Gastroesophageal sphincter (tissue), 4 donors: ENCODE measurements around the gene SRCIN1. TPM values are rescaled to one million over a fixed set of nuclear protein-coding genes. Genes with fewer than 3 reads are reported as not detected.

Source experiments
- ATAC-seq: fragments of 150-250 bp; one replicate; pipeline ENCODE4 v1.9.1; 2016; ENCODE audit warnings: mild to moderate bottlenecking, moderate library complexity
- H3K27ac ChIP-seq, 4 donors: fragments of 200-600 bp; sonication (generic) in 3 of 4; 1 replicate in 3 of 4; 2 replicates in 1 of 4; pipeline ENCODE4 v1.5.1; 2016 to 2019
- H3K27me3 ChIP-seq: fragments of 200-600 bp; sonication (generic); one replicate; pipeline ENCODE4 v1.5.1; 2019
- H3K36me3 ChIP-seq, 2 donors: fragments of 200-600 bp; sonication (generic); one replicate each; pipeline ENCODE4 v1.5.1; 2019; ENCODE audit warnings: control low read depth in 1 of 2
- H3K4me1 ChIP-seq, 3 donors: fragments of 200-600 bp; sonication (generic); 1 replicate in 2 of 3; 2 replicates in 1 of 3; pipeline ENCODE4 v1.5.1; 2016 to 2019; ENCODE audit warnings: control low read depth in 2 of 3
- H3K4me3 ChIP-seq, 2 donors: fragments of 200-600 bp; sonication (generic); one replicate each; pipeline ENCODE4 v1.5.1; 2019; ENCODE audit warnings: mild to moderate bottlenecking in 1 of 2, moderate library complexity in 1 of 2
- H3K9me3 ChIP-seq, 3 donors: fragments of 200-600 bp; sonication (generic); one replicate each; pipeline ENCODE4 v1.5.1; 2017 to 2019; ENCODE audit warnings: control low read depth in 2 of 3
- EP300 ChIP-seq: sonication (generic); formaldehyde crosslinking; IDR thresholded peaks from one replicate; pipeline ENCODE4 v1.6.1; 2017; ENCODE audit warnings: antibody characterized with exemption, mild to moderate bottlenecking
- POLR2A ChIP-seq, 2 donors: fragments of 450-650 bp; IDR thresholded peaks; one replicate each; pipeline ENCODE4 v1.6.1; 2017; ENCODE audit warnings: antibody characterized with exemption in 2 of 2, mild to moderate bottlenecking in 2 of 2, moderate library complexity in 1 of 2
- POLR2AphosphoS5 ChIP-seq: sonication (generic); formaldehyde crosslinking; IDR thresholded peaks from one replicate; pipeline ENCODE4 v1.6.1; 2017; ENCODE audit warnings: antibody characterized with exemption
- WGBS, 2 donors: methylation state at CpG; one replicate each; pipeline ENCODE4 v1.1.5; 2018; ENCODE audit warnings: low coverage in 1 of 2; 5-methylcytosine and 5-hydroxymethylcytosine counted together
- total RNA-seq, 4 donors: library from RNA; depleted of rRNA; stranded (reverse); fragments of >200 nt; gene quantifications; one replicate each; pipeline ENCODE4 v1.1.0, GENCODE V29; 2016
- TF ChIP-seq, protein P1 (sequence below), 4 experiments: fragments of 200-600 bp in 2 of 4; fragments of 450-650 bp in 2 of 4; sonication (generic) in 1 of 4; IDR thresholded peaks; one replicate each; pipeline ENCODE4 v1.5.1; 2017 to 2019; ENCODE audit warnings: antibody characterized with exemption in 4 of 4, mild to moderate bottlenecking in 2 of 4, moderate library complexity in 2 of 4

SRCIN1 gene
- total RNA-seq, 4 donors from 2014 or later = 0.67 to 2.6 (median 1.5) TPM

DNA sequence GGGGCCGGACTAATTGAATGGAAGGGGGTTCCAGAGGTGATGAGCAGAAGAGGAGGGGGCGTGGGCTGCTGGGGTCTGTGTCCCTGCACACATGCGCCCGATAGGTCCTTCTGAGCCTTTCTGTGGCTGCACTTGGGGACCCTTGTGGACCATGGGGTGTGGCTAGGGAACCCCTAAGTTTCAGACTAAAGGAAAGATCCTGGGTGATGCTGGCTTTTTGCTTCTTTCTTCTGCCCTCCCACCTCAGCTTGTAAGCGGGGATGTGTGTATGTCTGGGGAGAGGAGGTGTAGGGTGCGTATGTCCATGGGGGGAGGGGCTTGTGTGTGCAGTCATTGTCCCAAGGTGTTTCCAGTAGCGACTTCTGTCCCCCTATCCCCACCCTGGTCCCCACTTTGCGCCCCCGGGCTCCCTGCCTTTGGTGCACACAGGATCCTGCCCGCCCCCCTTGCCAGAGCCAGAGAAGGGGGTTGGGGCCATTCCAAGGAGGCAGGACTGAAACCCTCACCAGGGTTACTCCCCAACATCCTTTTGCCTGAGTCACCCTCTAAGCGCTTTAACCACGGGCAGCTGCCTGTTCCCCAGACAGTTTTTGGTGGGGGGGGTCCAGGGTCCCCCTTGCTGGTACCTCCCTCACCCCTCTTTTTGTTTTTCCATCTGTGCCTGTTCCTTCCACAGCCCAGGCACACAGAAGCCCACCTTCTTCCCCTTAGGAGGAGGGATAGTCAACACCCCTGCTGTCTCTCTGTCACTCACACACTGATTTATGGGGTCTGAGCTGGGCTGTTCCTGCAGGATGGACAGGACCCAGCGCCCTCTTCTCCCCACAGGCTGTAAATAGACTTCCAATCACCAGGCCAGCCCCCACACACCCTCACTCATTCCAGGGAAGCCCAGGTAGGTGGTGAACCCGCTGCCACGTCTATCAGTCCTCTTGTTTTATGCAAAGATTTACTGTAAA is 94.3 kb downstream of the SRCIN1 start:
- Histone ChIP-seq H3K9me3 (no peaks in the 10 kb centered on the region), H3K4me3 (peak overlapping the region in 1 of 2 donors; percentile 39), H3K27ac (no peak overlapping the region), H3K36me3 (peaks cover 0 to 17% of the 10 kb centered on the region in 2 donors), H3K27me3 (no peaks in the 10 kb centered on the region), H3K4me1 (peaks cover 0 to 36% (median 16%) of the 10 kb centered on the region in 3 donors)
- ATAC-seq = no peak
- WGBS, 2 donors = 70 to 86% methylated on average over 2 to 10 of the region's 15 CpGs
- TF ChIP-seq, protein P1, sequence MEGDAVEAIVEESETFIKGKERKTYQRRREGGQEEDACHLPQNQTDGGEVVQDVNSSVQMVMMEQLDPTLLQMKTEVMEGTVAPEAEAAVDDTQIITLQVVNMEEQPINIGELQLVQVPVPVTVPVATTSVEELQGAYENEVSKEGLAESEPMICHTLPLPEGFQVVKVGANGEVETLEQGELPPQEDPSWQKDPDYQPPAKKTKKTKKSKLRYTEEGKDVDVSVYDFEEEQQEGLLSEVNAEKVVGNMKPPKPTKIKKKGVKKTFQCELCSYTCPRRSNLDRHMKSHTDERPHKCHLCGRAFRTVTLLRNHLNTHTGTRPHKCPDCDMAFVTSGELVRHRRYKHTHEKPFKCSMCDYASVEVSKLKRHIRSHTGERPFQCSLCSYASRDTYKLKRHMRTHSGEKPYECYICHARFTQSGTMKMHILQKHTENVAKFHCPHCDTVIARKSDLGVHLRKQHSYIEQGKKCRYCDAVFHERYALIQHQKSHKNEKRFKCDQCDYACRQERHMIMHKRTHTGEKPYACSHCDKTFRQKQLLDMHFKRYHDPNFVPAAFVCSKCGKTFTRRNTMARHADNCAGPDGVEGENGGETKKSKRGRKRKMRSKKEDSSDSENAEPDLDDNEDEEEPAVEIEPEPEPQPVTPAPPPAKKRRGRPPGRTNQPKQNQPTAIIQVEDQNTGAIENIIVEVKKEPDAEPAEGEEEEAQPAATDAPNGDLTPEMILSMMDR (IDR thresholded peaks at IDR 0.05) = no peak
- TF ChIP-seq POLR2AphosphoS5 (no peak), POLR2A (IDR thresholded peaks at IDR 0.05) (no peak), EP300 (no peak)

- no peaks in the 10 kb centered on the region for H3K9me3 ChIP-seq
- peaks cover 0 to 26% of the 10 kb centered on the region in 2 donors for H3K36me3 ChIP-seq
- no peaks in the 10 kb centered on the region for H3K27me3 ChIP-seq
- TF ChIP-seq EP300 = no peak
- no peak for TF ChIP-seq POLR2A (IDR thresholded peaks at IDR 0.05)
- no peak for TF ChIP-seq POLR2AphosphoS5
- TF ChIP-seq, protein P1 (IDR thresholded peaks at IDR 0.05) = peak in 1 of 4 experiments; percentile 33
- no CpG with 5 or more reads among the region's 86 CpGs for whole genome bisulfite sequencing, 2 donors
- ATAC-seq = peak; percentile 59
- peak overlapping the region in 1 of 2 donors; percentile 39 for H3K4me3 ChIP-seq
- peaks cover 0 to 36% (median 16%) of the 10 kb centered on the region in 3 donors for H3K4me1 ChIP-seq
- peak overlapping the region in 1 of 4 donors; percentile 60 for H3K27ac ChIP-seq
These were observed 95.2 kb downstream of the SRCIN1 start for GRCh38 chr17:38510421-38511149.

- peak overlapping the region in 1 of 2 donors; percentile 39 for H3K4me3 ChIP-seq
- no peak for TF ChIP-seq POLR2A (IDR thresholded peaks at IDR 0.05)
- no peak for TF ChIP-seq POLR2AphosphoS5
- no peak for TF ChIP-seq EP300
- TF ChIP-seq, protein P1 (IDR thresholded peaks at IDR 0.05) = no peak
- H3K9me3 ChIP-seq = no peaks in the 10 kb centered on the region
- peak; percentile 39 for ATAC-seq
- H3K36me3 ChIP-seq = peaks cover 0 to 33% of the 10 kb centered on the region in 2 donors
- peaks cover 0 to 36% (median 16%) of the 10 kb centered on the region in 3 donors for H3K4me1 ChIP-seq
- H3K27me3 ChIP-seq = no peaks in the 10 kb centered on the region
- WGBS, 2 donors = 60% methylated on average over 1 of the region's 80 CpGs; no CpG with 5 or more reads in 1 of the 2 donors
- peak overlapping the region in 2 of 4 donors; percentile 19 to 60 for H3K27ac ChIP-seq
These were observed 95.9 kb downstream of the SRCIN1 start for GRCh38 chr17:38509772-38510420.

GRCh38 chr17:38508954-38509771 is 96.6 kb downstream of the SRCIN1 start:
- TF ChIP-seq, protein P1 (IDR thresholded peaks at IDR 0.05) = peak in 3 of 4 experiments; percentile 54 to 80 (median 73)
- no peak for TF ChIP-seq EP300
- peak overlapping the region in 1 of 2 donors; percentile 39 for H3K4me3 ChIP-seq
- WGBS, 2 donors = 37 to 78% methylated on average over 5 to 10 of the region's 27 CpGs

More at GRCh38 chr17:38508954-38509771, 96.6 kb downstream of the SRCIN1 start:
- H3K27ac ChIP-seq = peak overlapping the region in 2 of 4 donors; percentile 19 to 60
- ATAC-seq = peak; percentile 72
- no peaks in the 10 kb centered on the region for H3K9me3 ChIP-seq
- peaks cover 0 to 39% of the 10 kb centered on the region in 2 donors for H3K36me3 ChIP-seq
- no peaks in the 10 kb centered on the region for H3K27me3 ChIP-seq
- H3K4me1 ChIP-seq = peaks cover 0 to 36% (median 16%) of the 10 kb centered on the region in 3 donors
